B cell (primary cell): Measurements from ENCODE around the gene PRDM11. TPM values are rescaled to one million over a fixed set of nuclear protein-coding genes. Genes with fewer than 3 reads are reported as not detected.

ENCODE experiments used
- ATAC-seq: fragments of 200-7000 bp; cut with Tn5 transposase; one replicate; pipeline ENCODE4 v1.10.0; 2021; ENCODE audit warnings: low read depth, mild to moderate bottlenecking, moderate number of reproducible peaks, moderate library complexity
- CTCF ChIA-PET: fragments of 350-600 bp; sonication (Branson Sonifier 250); formaldehyde crosslinking; loops from one replicate; lab custom pipeline; 2021; ENCODE audit warnings: antibody characterized with exemption, inconsistent platforms; lab: Charles Lee
- POLR2A ChIA-PET: fragments of 350-600 bp; sonication (Branson Sonifier 250); formaldehyde crosslinking; loops from one replicate; lab custom pipeline; 2021; ENCODE audit warnings: antibody characterized with exemption; lab: Charles Lee
- DNase-seq: peaks from one replicate; pipeline ENCODE4 v3.0.0; 2013
- H2AFZ ChIP-seq: 2 replicates; pipeline ENCODE4 v1.6.1; 2012; ENCODE audit warnings: mild to moderate bottlenecking, low read depth, low read length; ENCODE audit not compliant: insufficient read depth, poor library complexity, severe bottlenecking
- H3K27ac ChIP-seq, 2 donors: 1 replicate in 1 of 2; 2 replicates in 1 of 2; pipeline ENCODE4 v1.5.1; 2012 to 2013; ENCODE audit warnings: low read length in 2 of 2, mild to moderate bottlenecking in 2 of 2, moderate library complexity in 1 of 2
- H3K27me3 ChIP-seq, 4 experiments: fragments of 200-600 bp in 1 of 4; sonication (generic) in 1 of 4; replicated peaks in 1 of 4; 1 replicate in 2 of 4; 2 replicates in 2 of 4; pipeline versions ENCODE4 v1.6.1 to v1.7.0; 2013 to 2016; ENCODE audit warnings: low read length in 3 of 4, mild to moderate bottlenecking in 2 of 4, mixed read lengths in 1 of 4, moderate library complexity in 1 of 4; ENCODE audit not compliant: insufficient read depth in 4 of 4, control insufficient read depth in 3 of 4; ENCODE audit errors: control extremely low read depth in 1 of 4
- H3K36me3 ChIP-seq, 2 experiments: replicated peaks in 1 of 2; 1 replicate in 1 of 2; 2 replicates in 1 of 2; pipeline versions ENCODE4 v1.6.1 to v1.7.1; 2013; ENCODE audit warnings: low read length in 1 of 2; ENCODE audit not compliant: insufficient read depth in 2 of 2, control insufficient read depth in 1 of 2; ENCODE audit errors: control extremely low read depth in 1 of 2, extremely low read depth in 1 of 2
- H3K4me1 ChIP-seq, 2 donors: fragments of 200-600 bp in 1 of 2; sonication (generic) in 1 of 2; 1 replicate in 1 of 2; 2 replicates in 1 of 2; pipeline versions ENCODE4 v1.5.1 to v1.6.1; 2013 to 2017; ENCODE audit warnings: low read length in 2 of 2; ENCODE audit not compliant: control insufficient read depth in 2 of 2, insufficient read depth in 2 of 2
- H3K4me2 ChIP-seq: replicated peaks from 2 replicates; pipeline ENCODE3; 2012; ENCODE audit warnings: mild to moderate bottlenecking, low read depth, low read length; ENCODE audit not compliant: poor library complexity, severe bottlenecking
- H3K4me3 ChIP-seq, 5 experiments: fragments of 200-600 bp in 1 of 5; sonication (generic) in 1 of 5; 1 replicate in 3 of 5; 2 replicates in 2 of 5; pipeline versions ENCODE4 v1.5.1 to v1.7.0; 2011 to 2016; ENCODE audit warnings: low read length in 4 of 5, mild to moderate bottlenecking in 4 of 5, low read depth in 2 of 5, control low read depth in 1 of 5, moderate library complexity in 1 of 5; ENCODE audit not compliant: insufficient read depth in 1 of 5; ENCODE audit errors: control extremely low read depth in 1 of 5, extremely low read depth in 1 of 5
- H3K79me2 ChIP-seq: fragments of 200-600 bp; sonication (generic); one replicate; pipeline ENCODE4 v1.6.0; 2016; ENCODE audit warnings: low read length; ENCODE audit not compliant: control insufficient read depth, insufficient read depth
- H3K9ac ChIP-seq: fragments of 200-600 bp; sonication (generic); 2 replicates; pipeline ENCODE4 v1.6.1; 2017; ENCODE audit warnings: mild to moderate bottlenecking, low read length, moderate library complexity
- H3K9me3 ChIP-seq, 3 donors: one replicate each; pipeline versions ENCODE4 v1.6.1 to v1.7.1; 2013; ENCODE audit warnings: low read length in 2 of 3; ENCODE audit not compliant: control insufficient read depth in 2 of 3, insufficient read depth in 1 of 3; ENCODE audit errors: control extremely low read depth in 1 of 3
- H4K20me1 ChIP-seq: 2 replicates; pipeline ENCODE4 v1.6.0; 2012; ENCODE audit warnings: mild to moderate bottlenecking, low read length; ENCODE audit not compliant: insufficient read depth, control insufficient read depth, poor library complexity, severe bottlenecking
- H3K27ac Mint-ChIP-seq: one replicate; pipeline ENCODE4 v1.8.0; 2021; ENCODE audit warnings: mixed read lengths
- H3K27me3 Mint-ChIP-seq: one replicate; pipeline ENCODE4 v1.8.0; 2021; ENCODE audit warnings: mixed read lengths
- H3K4me1 Mint-ChIP-seq: one replicate; pipeline ENCODE4 v1.8.0; 2021; ENCODE audit warnings: mixed read lengths
- H3K4me3 Mint-ChIP-seq: one replicate; pipeline ENCODE4 v1.8.0; 2021; ENCODE audit warnings: mixed read lengths
- H3K9me3 Mint-ChIP-seq: one replicate; pipeline ENCODE4 v1.8.0; 2022; ENCODE audit warnings: mixed read lengths; ENCODE audit not compliant: insufficient read depth
- CTCF ChIP-seq: fragments of 200-600 bp; IDR thresholded peaks from one replicate; pipeline ENCODE4 v1.8.0; 2022; ENCODE audit warnings: antibody characterized with exemption, mild to moderate bottlenecking
- EZH2 ChIP-seq: IDR thresholded peaks from 2 replicates; pipeline ENCODE4 v1.6.1; 2012; ENCODE audit warnings: borderline replicate concordance, low read depth, mild to moderate bottlenecking, moderate library complexity, low read length; ENCODE audit not compliant: insufficient read depth, poor library complexity, severe bottlenecking
- WGBS: methylation state at CpG from one replicate; pipeline ENCODE4 v1.1.5; 2013; ENCODE audit warnings: missing lambda C conversion rate; ENCODE audit not compliant: insufficient coverage; 5-methylcytosine and 5-hydroxymethylcytosine counted together
- intact Hi-C: fragments of 100-400 bp; cut with micrococcal nuclease; formaldehyde crosslinking; loops from one replicate; pipeline ENCODE4 v1.10.0; 2022
- polyA plus RNA-seq: library from polyadenylated mRNA; depleted of rRNA; stranded (reverse); fragments of >200 nt; gene quantifications from 2 replicates; pipeline ENCODE4 v1.2.3, GENCODE V29; 2012
- total RNA-seq, 2 donors: library from RNA; stranded (reverse); fragments of 120-200 nt in 1 of 2; gene quantifications; 1 replicate in 1 of 2; 2 replicates in 1 of 2; pipeline versions ENCODE4 v1.2.3 to v1.2.4, GENCODE V29; 2013 to 2022

PRDM11 gene
- total and polyA plus RNA-seq, 2 donors (not counting 1 experiment from before 2014, with no cell fraction given) = 9.5 to 26.2 TPM

- no peak for ATAC-seq
- Mint-ChIP-seq H3K27me3 (peaks cover 46% of the 10 kb centered on the region), H3K4me3 (no peak overlapping the region), H3K27ac (no peak overlapping the region), H3K4me1 (no peaks in the 10 kb centered on the region), H3K9me3 (no peaks in the 10 kb centered on the region)
- no peak for DNase-seq
- no peak overlapping the region for H3K27ac ChIP-seq
- no peaks in the 10 kb centered on the region for H3K36me3 ChIP-seq
- ChIA-PET POLR2A (no interaction called here), CTCF (interaction anchor here (0.5 kb wide), 1 partner anchor 37 kb away, joined by 5 read pairs; no protein-coding TSS in a partner anchor)
- peaks cover 0 to 3% (median 0%) of the 10 kb centered on the region in 4 experiments for H3K27me3 ChIP-seq
- H3K9ac ChIP-seq = no peak overlapping the region
- 85% methylated on average over 4 of the region's 4 CpGs for WGBS
- intact Hi-C loops = no loop called here
- TF ChIP-seq EZH2 (no peak), CTCF (no peak)
- H3K4me2 ChIP-seq = no peak overlapping the region
- no peaks in the 10 kb centered on the region for H3K79me2 ChIP-seq
- no peaks in the 10 kb centered on the region for H3K4me1 ChIP-seq
- H3K9me3 ChIP-seq = no peaks in the 10 kb centered on the region
- no peak overlapping the region for H2AFZ ChIP-seq
- H3K4me3 ChIP-seq = no peak overlapping the region
- H4K20me1 ChIP-seq = no peaks in the 10 kb centered on the region
These were observed 107.6 kb downstream of the PRDM11 start for GRCh38 chr11:45254070-45254469.

DNA sequence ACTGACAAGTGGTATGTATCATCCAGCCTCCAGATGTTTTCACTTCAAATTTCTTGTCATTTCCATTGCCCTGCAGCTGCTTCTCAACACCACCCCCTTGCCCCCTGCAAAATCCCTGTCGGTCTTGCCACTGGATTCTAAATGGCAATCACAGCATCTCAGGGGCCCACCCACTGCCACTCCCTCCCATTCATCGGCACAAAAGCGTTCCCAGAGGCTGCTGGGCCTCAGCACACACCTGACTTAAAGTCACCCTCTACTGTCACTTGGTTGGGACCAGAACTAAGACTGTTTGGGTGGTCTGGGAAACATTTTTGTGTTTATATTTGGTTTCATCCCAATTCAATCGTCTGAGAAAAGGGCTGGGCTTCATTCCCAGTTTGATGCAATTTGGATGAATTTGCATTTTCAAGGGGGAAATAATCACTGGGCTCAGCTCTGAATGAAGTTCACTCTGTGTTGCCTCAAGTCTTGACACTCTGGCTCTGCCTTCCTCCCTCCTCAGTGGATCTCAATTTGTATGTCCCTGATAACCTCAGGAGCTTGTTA lies 112.6 kb downstream of the PRDM11 start:
- 52% methylated on average over 2 of the region's 4 CpGs for WGBS
- Mint-ChIP-seq H3K4me3 (no peak overlapping the region), H3K27ac (no peak overlapping the region), H3K27me3 (peaks cover 48% of the 10 kb centered on the region), H3K9me3 (no peaks in the 10 kb centered on the region), H3K4me1 (no peaks in the 10 kb centered on the region)
- Histone ChIP-seq H3K4me3 (no peak overlapping the region), H3K4me1 (no peaks in the 10 kb centered on the region), H3K27ac (no peak overlapping the region), H3K4me2 (no peak overlapping the region), H3K9me3 (no peaks in the 10 kb centered on the region), H3K9ac (no peak overlapping the region), H2AFZ (no peak overlapping the region), H4K20me1 (no peaks in the 10 kb centered on the region), H3K27me3 (peaks cover 0 to 10% (median 0%) of the 10 kb centered on the region in 4 experiments), H3K79me2 (no peaks in the 10 kb centered on the region), H3K36me3 (no peaks in the 10 kb centered on the region)
- no peak for DNase-seq
- intact Hi-C loops = no loop called here
- no peak for ATAC-seq
- ChIA-PET CTCF (interaction anchor here (1.3 to 1.5 kb wide), 2 partner anchors 26 to 156 kb away, joined by 3 read pairs; no protein-coding TSS in a partner anchor), POLR2A (interaction anchor here (0.6 kb wide), 1 partner anchor 180 kb away, joined by 6 read pairs; no protein-coding TSS in a partner anchor)
- TF ChIP-seq CTCF (no peak), EZH2 (no peak)
